G401.6 (cell line): Measurements from ENCODE around the gene HAL.
"Not testable (repeated sequence)": the region's sequence is repeated elsewhere in the genome, so short reads cannot be mapped to it uniquely, and the experiment has no call there.

Experiments used
- FAIRE-seq: peaks from 2 replicates; lab custom pipeline; 2012; peaks lifted over from hg19 to GRCh38; lab: Jason Lieb, UNC

The HAL gene

GRCh38 chr12:95975491-95975890 lies 20.7 kb downstream of the HAL start:
- no peak for FAIRE-seq

GRCh38 chr12:95974358-95974757 lies 21.8 kb downstream of the HAL start:
- no peak for FAIRE-seq

GRCh38 chr12:95972832-95973456 lies 23.2 kb downstream of the HAL start:
- FAIRE-seq = no peak

- no peak for FAIRE-seq
These were observed 25.2 kb downstream of the HAL start for GRCh38 chr12:95970905-95971304.

GRCh38 chr12:95969116-95969515 lies 27.0 kb downstream of the HAL start:
- not testable (repeated sequence) for FAIRE-seq

GRCh38 chr12:95967301-95967700 lies 28.8 kb downstream of the HAL start:
- FAIRE-seq = no peak

GRCh38 chr12:95966287-95966870 lies 29.8 kb downstream of the HAL start:
- FAIRE-seq = no peak

GRCh38 chr12:95963096-95963495 lies 33.0 kb downstream of the HAL start:
- FAIRE-seq = no peak

GRCh38 chr12:95962222-95962621 lies 33.9 kb downstream of the HAL start:
- no peak for FAIRE-seq

GRCh38 chr12:95960241-95960640 lies 35.9 kb downstream of the HAL start:
- no peak for FAIRE-seq

GRCh38 chr12:95959107-95959506 lies 37.0 kb downstream of the HAL start:
- peak; percentile 81 for FAIRE-seq

GRCh38 chr12:95956557-95957145 lies 39.5 kb downstream of the HAL start:
- FAIRE-seq = no peak

GRCh38 chr12:95955549-95956159 lies 40.5 kb downstream of the HAL start:
- no peak for FAIRE-seq

GRCh38 chr12:95953000-95953399 lies 43.1 kb downstream of the HAL start:
- no peak for FAIRE-seq

GRCh38 chr12:95951515-95951914 lies 44.6 kb downstream of the HAL start:
- FAIRE-seq = no peak

GRCh38 chr12:95949477-95950206 lies 46.5 kb downstream of the HAL start:
- FAIRE-seq = no peak

- FAIRE-seq = no peak
These were observed 51.9 kb downstream of the HAL start for GRCh38 chr12:95944108-95944704.

- FAIRE-seq = no peak
These were observed 52.8 kb downstream of the HAL start, which contains the start of gene AMDHD1 for GRCh38 chr12:95943330-95943842. Gene AMDHD1, plus strand, starts transcription at chr12:95943331. Its CDS starts 68 bp downstream, at chr12:95943399.

- FAIRE-seq = no peak
These were observed 53.4 kb downstream of the HAL start, which contains the start of gene CCDC38 for GRCh38 chr12:95942524-95943329. Gene CCDC38, minus strand, starts transcription at chr12:95942614. Its CDS starts 6,105 bp downstream, at chr12:95936509.

GRCh38 chr12:95942101-95942523 lies 54.0 kb downstream of the HAL start:
- FAIRE-seq = no peak

- no peak for FAIRE-seq
These were observed 55.6 kb downstream of the HAL start for GRCh38 chr12:95940514-95940913.
